Body of pancreas (tissue), 4 donors: ENCODE data around the gene RAB8B.

Experiments
- POLR2A ChIP-seq, 3 donors: fragments of 450-650 bp; IDR thresholded peaks; one replicate each; pipeline ENCODE4 v1.6.1; 2016; ENCODE audit warnings: antibody characterized with exemption in 3 of 3, mild to moderate bottlenecking in 2 of 3
- TF ChIP-seq, protein P1 (sequence below), 7 experiments: fragments of 450-650 bp in 4 of 7; fragments of 200-600 bp in 3 of 7; sonication (generic) in 3 of 7; IDR thresholded peaks; one replicate each; pipeline ENCODE4 v1.5.1; 2016 to 2019; ENCODE audit warnings: antibody characterized with exemption in 7 of 7

DNA sequence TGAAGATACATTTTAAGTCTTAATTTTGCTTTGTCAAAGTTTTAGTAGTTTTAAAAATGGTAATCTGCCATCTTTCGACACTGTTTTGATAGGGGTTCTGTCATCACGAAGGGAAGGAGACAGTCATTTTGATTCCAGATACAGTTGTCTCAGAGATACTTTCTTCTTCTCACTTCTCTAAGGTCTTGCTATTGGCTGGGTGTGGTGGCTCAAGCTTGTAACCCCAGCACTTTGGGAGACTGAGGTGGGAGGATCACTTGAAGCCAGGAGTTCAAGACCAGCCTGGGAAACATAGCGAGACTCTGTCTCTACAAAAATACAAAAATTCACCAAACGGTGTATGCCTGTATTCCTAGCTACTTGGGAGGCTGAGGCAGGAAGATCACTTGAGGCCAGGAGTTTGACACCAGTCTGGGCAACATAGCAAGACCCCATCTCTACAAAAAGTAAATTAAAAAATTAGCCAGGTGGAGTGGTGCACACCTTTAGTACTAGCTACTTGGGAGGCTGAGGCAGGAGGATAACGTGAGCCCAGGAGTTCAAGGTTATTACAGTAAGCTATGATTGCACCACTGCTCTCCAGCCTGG is 3.3 kb downstream of the RAB8B start:
- TF ChIP-seq, protein P1, sequence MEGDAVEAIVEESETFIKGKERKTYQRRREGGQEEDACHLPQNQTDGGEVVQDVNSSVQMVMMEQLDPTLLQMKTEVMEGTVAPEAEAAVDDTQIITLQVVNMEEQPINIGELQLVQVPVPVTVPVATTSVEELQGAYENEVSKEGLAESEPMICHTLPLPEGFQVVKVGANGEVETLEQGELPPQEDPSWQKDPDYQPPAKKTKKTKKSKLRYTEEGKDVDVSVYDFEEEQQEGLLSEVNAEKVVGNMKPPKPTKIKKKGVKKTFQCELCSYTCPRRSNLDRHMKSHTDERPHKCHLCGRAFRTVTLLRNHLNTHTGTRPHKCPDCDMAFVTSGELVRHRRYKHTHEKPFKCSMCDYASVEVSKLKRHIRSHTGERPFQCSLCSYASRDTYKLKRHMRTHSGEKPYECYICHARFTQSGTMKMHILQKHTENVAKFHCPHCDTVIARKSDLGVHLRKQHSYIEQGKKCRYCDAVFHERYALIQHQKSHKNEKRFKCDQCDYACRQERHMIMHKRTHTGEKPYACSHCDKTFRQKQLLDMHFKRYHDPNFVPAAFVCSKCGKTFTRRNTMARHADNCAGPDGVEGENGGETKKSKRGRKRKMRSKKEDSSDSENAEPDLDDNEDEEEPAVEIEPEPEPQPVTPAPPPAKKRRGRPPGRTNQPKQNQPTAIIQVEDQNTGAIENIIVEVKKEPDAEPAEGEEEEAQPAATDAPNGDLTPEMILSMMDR (IDR thresholded peaks at IDR 0.05), result no peak
- no peak for TF ChIP-seq POLR2A (IDR thresholded peaks at IDR 0.05)
